HCT116 (cell line): ENCODE data around the gene SRSF2. TPM values are rescaled to one million over a fixed set of nuclear protein-coding genes. Genes with fewer than 3 reads are reported as not detected.

Source experiments
- ATAC-seq: fragments of 200-7000 bp; cut with Tn5 transposase; 2 replicates; pipeline ENCODE4 v1.9.1; 2020; ENCODE audit warnings: mild to moderate bottlenecking, moderate library complexity
- BruUV-seq: library from RNA; stranded (reverse); fragments of 400-500 nt; replicated peaks from 2 replicates; lab custom pipeline; 2021; lab: Mats Ljungman, UMichigan
- CTCF ChIA-PET: fragments of 300-600 bp; sonication (Branson Sonifier 250); formaldehyde crosslinking; loops from one replicate; lab custom pipeline; 2021; ENCODE audit warnings: antibody characterized with exemption; lab: Charles Lee
- POLR2A ChIA-PET: fragments of 300-600, 350-600 bp; sonication (Branson Sonifier 250); formaldehyde crosslinking; loops from one replicate; lab custom pipeline; 2021; ENCODE audit warnings: antibody characterized with exemption; lab: Charles Lee
- RAD21 ChIA-PET, 2 experiments: fragments of 300-600 bp; sonication (Branson Sonifier 250); formaldehyde crosslinking; loops; one replicate each; lab custom pipeline; 2023; ENCODE audit warnings: low total read pairs in 2 of 2; ENCODE audit not compliant: uncharacterized antibody in 2 of 2, unreplicated experiment in 2 of 2, low non-redundant PET in 1 of 2; lab: Charles Lee
- DNase-seq: peaks from one replicate; pipeline ENCODE4 v3.0.0-alpha.2; 2010; ENCODE audit warnings: low read depth, low spot score
- H2AFZ ChIP-seq: fragments of 200-600 bp; shearing (Covaris generic), sonication (generic); 2 replicates; pipeline ENCODE4 v1.6.1; 2017; ENCODE audit warnings: low read depth, mixed run types, mixed read lengths, antibody characterized with exemption, low read length; ENCODE audit not compliant: poor library complexity, severe bottlenecking
- H3K27ac ChIP-seq: 2 replicates; pipeline ENCODE4 v1.5.1; 2012; ENCODE audit warnings: low read depth, low read length
- H3K27me3 ChIP-seq: fragments of 200-600 bp; sonication (generic); 2 replicates; pipeline ENCODE4 v1.6.1; 2016; ENCODE audit warnings: mixed run types, low read length, mixed read lengths; ENCODE audit not compliant: insufficient read depth
- H3K36me3 ChIP-seq, 2 experiments: fragments of 200-500 bp in 1 of 2; fragments of 200-600 bp in 1 of 2; sonication (Bioruptor generic) in 1 of 2; sonication (generic) in 1 of 2; 2 replicates each; pipeline versions ENCODE4 v1.5.1 to v1.6.1; 2014 to 2016; ENCODE audit warnings: low read length in 2 of 2, inconsistent platforms in 1 of 2, mixed read lengths in 1 of 2, mixed run types in 1 of 2; ENCODE audit not compliant: insufficient read depth in 2 of 2, control insufficient read depth in 1 of 2
- H3K4me1 ChIP-seq, 2 experiments: fragments of 200-600 bp in 1 of 2; sonication (generic) in 1 of 2; 2 replicates each; pipeline versions ENCODE4 v1.5.1 to v1.6.1; 2012 to 2017; ENCODE audit warnings: low read length in 2 of 2, inconsistent platforms in 1 of 2, mild to moderate bottlenecking in 1 of 2, mixed read lengths in 1 of 2, mixed run types in 1 of 2, moderate library complexity in 1 of 2; ENCODE audit not compliant: insufficient read depth in 2 of 2, control insufficient read depth in 1 of 2
- H3K4me2 ChIP-seq: fragments of 200-600 bp; sonication (generic); 2 replicates; pipeline ENCODE4 v1.6.1; 2017; ENCODE audit warnings: mixed run types, low read length, mixed read lengths
- H3K4me3 ChIP-seq, 2 experiments: fragments of 200-600 bp in 1 of 2; sonication (generic) in 1 of 2; replicated peaks in 1 of 2; 2 replicates each; pipeline ENCODE4 v1.5.1; 2011 to 2016; ENCODE audit warnings: low read length in 2 of 2, control low read depth in 1 of 2, low read depth in 1 of 2, mild to moderate bottlenecking in 1 of 2, mixed read lengths in 1 of 2, mixed run types in 1 of 2
- H3K79me2 ChIP-seq: fragments of 200-600 bp; sonication (generic); 2 replicates; pipeline ENCODE4 v1.6.1; 2017; ENCODE audit warnings: mild to moderate bottlenecking, mixed run types, low read length, moderate library complexity, mixed read lengths; ENCODE audit not compliant: insufficient read depth
- H3K9ac ChIP-seq: fragments of 200-600 bp; sonication (generic); 2 replicates; pipeline ENCODE4 v1.6.1; 2016; ENCODE audit warnings: low read length, mixed read lengths
- H3K9me2 ChIP-seq: fragments of 200-600 bp; sonication (generic), shearing (Covaris generic); 2 replicates; pipeline ENCODE4 v1.6.1; 2017; ENCODE audit warnings: mixed run types, mild to moderate bottlenecking, moderate library complexity; ENCODE audit not compliant: insufficient read depth
- H3K9me3 ChIP-seq, 2 experiments: fragments of 200-500 bp in 1 of 2; fragments of 200-600 bp in 1 of 2; sonication (Bioruptor generic) in 1 of 2; sonication (generic) in 1 of 2; 2 replicates each; pipeline ENCODE4 v1.6.1; 2014 to 2017; ENCODE audit warnings: low read length in 2 of 2, mixed read lengths in 2 of 2, inconsistent platforms in 1 of 2, low read depth in 1 of 2, mild to moderate bottlenecking in 1 of 2, mixed run types in 1 of 2, moderate library complexity in 1 of 2; ENCODE audit not compliant: control insufficient read depth in 1 of 2, insufficient read depth in 1 of 2
- H4K20me1 ChIP-seq: fragments of 200-600 bp; sonication (generic), shearing (Covaris generic); 2 replicates; pipeline ENCODE4 v1.6.1; 2017; ENCODE audit warnings: mixed run types, mild to moderate bottlenecking, moderate library complexity; ENCODE audit not compliant: insufficient read depth
- CBX3 ChIP-seq: IDR thresholded peaks from 2 replicates; pipeline ENCODE4 v1.6.1; 2012; ENCODE audit warnings: low read depth
- EGR1 ChIP-seq: IDR thresholded peaks from 2 replicates; pipeline ENCODE4 v1.6.1; 2012; ENCODE audit warnings: low read depth
- ELF1 ChIP-seq: IDR thresholded peaks from 2 replicates; pipeline ENCODE4 v1.6.1; 2012; ENCODE audit warnings: low read depth, borderline replicate concordance
- EZH2phosphoT487 ChIP-seq: fragments of 200-600 bp; IDR thresholded peaks from 2 replicates; pipeline ENCODE4 v1.6.1; 2018; ENCODE audit warnings: antibody characterized with exemption, borderline replicate concordance
- FOSL1 ChIP-seq: IDR thresholded peaks from 2 replicates; pipeline ENCODE4 v1.6.1; 2012; ENCODE audit warnings: low read depth
- JUND ChIP-seq: IDR thresholded peaks from 2 replicates; pipeline ENCODE4 v1.6.1; 2012
- POLR2A ChIP-seq: IDR thresholded peaks from 2 replicates; pipeline ENCODE4 v1.7.0; 2011; ENCODE audit warnings: borderline replicate concordance; ENCODE audit not compliant: insufficient read depth, insufficient read length; ENCODE audit errors: extremely low read depth
- RAD21 ChIP-seq: IDR thresholded peaks from 2 replicates; pipeline ENCODE4 v1.6.1; 2012; ENCODE audit warnings: low read depth, mild to moderate bottlenecking
- SIN3A ChIP-seq: IDR thresholded peaks from 2 replicates; pipeline ENCODE4 v1.6.1; 2012; ENCODE audit warnings: low read depth
- SP1 ChIP-seq: IDR thresholded peaks from 2 replicates; pipeline ENCODE4 v1.6.1; 2012; ENCODE audit warnings: low read depth
- SRF ChIP-seq: IDR thresholded peaks from 2 replicates; pipeline ENCODE4 v1.6.1; 2012; ENCODE audit warnings: low read depth
- TCF7L2 ChIP-seq: IDR thresholded peaks from 2 replicates; pipeline ENCODE4 v1.7.0; 2011; ENCODE audit warnings: borderline replicate concordance, inconsistent platforms; ENCODE audit not compliant: insufficient read depth, insufficient read length; ENCODE audit errors: extremely low read depth
- YY1 ChIP-seq: IDR thresholded peaks from 2 replicates; pipeline ENCODE4 v1.6.1; 2011; ENCODE audit warnings: low read length, low read depth, moderate library complexity, mild to moderate bottlenecking; ENCODE audit not compliant: insufficient replicate concordance; ENCODE audit errors: extremely low read depth
- ZNF274 ChIP-seq: fragments of 200-500 bp; sonication (Bioruptor generic); IDR thresholded peaks from 2 replicates; pipeline ENCODE4 v1.6.1; 2014; ENCODE audit warnings: mild to moderate bottlenecking, low read depth, low read length, inconsistent platforms
- intact Hi-C: fragments of 100-400 bp; cut with micrococcal nuclease; formaldehyde crosslinking; loops from 2 replicates; pipeline ENCODE4 v1.10.0; 2022
- total RNA-seq: library from RNA; stranded (reverse); gene quantifications from one replicate; pipeline ENCODE4 v1.2.1, GENCODE V29; 2021; ENCODE audit not compliant: unreplicated experiment
- TF ChIP-seq, protein P1 (sequence below), 3 experiments: fragments of 200-600 bp in 1 of 3; sonication (generic) in 1 of 3; IDR thresholded peaks in 2 of 3; conservative IDR thresholded peaks in 1 of 3; 2 replicates each; pipeline ENCODE4 v1.5.1; 2012 to 2017; ENCODE audit warnings: low read depth in 2 of 3, low read length in 2 of 3, antibody characterized with exemption in 1 of 3, borderline replicate concordance in 1 of 3, control low read depth in 1 of 3, mild to moderate bottlenecking in 1 of 3, mixed read lengths in 1 of 3, mixed run types in 1 of 3, moderate library complexity in 1 of 3; ENCODE audit not compliant: insufficient read depth in 1 of 3
- TF ChIP-seq, protein P2 (sequence below): IDR thresholded peaks from 2 replicates; pipeline ENCODE4 v1.6.1; 2012; ENCODE audit warnings: low read depth
- TF ChIP-seq, protein P3 (sequence below): IDR thresholded peaks from 2 replicates; pipeline ENCODE4 v1.6.1; 2011; ENCODE audit warnings: mild to moderate bottlenecking, low read length, moderate library complexity; ENCODE audit not compliant: insufficient replicate concordance; ENCODE audit errors: extremely low read depth
- TF ChIP-seq, protein P4 (sequence below): IDR thresholded peaks from 2 replicates; pipeline ENCODE4 v1.6.1; 2012

SRSF2 gene
- total RNA-seq, 1 experiment from 2014 or later = 422 TPM

DNA sequence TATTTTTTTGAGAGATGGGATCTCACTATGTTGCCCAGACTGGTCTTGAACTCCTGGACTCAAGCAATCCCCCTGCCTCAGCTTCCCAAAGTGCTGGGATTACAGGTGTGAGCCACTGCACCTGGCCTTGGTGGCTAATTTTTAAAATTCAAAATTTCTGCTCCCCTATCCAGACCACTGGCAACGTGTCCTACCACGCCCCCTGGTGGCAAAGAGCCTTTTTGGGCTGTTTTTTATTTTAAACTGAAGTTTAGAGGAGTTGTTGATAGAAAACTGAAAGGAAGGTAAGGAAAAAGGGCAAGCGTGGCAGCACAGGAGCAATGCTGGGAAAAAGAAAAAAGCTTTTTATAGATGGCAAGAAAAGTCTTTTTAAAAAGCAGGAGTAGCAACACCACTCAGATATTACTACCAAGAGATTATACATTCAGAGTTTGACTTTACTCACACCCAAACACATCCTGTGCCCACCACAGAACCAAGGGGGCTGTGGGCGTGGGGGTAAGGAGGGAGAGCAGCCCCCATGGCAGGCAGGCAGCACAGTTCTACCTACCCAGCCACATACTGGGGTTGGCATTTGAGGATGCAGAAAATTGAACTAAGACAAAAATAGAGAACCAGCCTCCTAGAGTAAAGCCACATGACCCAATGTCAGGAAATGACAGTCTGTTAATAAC, 22.2 kb downstream of the SRSF2 start:
- peaks cover 9 to 14% of the 10 kb centered on the region in 2 experiments for H3K4me1 ChIP-seq
- TF ChIP-seq SP1 (no peak), JUND (no peak), EGR1 (no peak), CBX3 (no peak), YY1 (no peak), ZNF274 (no peak), EZH2phosphoT487 (no peak), POLR2A (no peak), ELF1 (no peak), SIN3A (0 out of 2 replicates have a peak, but pooled peaks have one; percentile 19), RAD21 (peak; percentile 83), SRF (no peak), FOSL1 (no peak), TCF7L2 (no peak)
- TF ChIP-seq, protein P1, sequence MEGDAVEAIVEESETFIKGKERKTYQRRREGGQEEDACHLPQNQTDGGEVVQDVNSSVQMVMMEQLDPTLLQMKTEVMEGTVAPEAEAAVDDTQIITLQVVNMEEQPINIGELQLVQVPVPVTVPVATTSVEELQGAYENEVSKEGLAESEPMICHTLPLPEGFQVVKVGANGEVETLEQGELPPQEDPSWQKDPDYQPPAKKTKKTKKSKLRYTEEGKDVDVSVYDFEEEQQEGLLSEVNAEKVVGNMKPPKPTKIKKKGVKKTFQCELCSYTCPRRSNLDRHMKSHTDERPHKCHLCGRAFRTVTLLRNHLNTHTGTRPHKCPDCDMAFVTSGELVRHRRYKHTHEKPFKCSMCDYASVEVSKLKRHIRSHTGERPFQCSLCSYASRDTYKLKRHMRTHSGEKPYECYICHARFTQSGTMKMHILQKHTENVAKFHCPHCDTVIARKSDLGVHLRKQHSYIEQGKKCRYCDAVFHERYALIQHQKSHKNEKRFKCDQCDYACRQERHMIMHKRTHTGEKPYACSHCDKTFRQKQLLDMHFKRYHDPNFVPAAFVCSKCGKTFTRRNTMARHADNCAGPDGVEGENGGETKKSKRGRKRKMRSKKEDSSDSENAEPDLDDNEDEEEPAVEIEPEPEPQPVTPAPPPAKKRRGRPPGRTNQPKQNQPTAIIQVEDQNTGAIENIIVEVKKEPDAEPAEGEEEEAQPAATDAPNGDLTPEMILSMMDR (IDR thresholded peaks at IDR 0.05 in 2 of 3, conservative IDR thresholded peaks at IDR 0.05 in 1 of 3; ENCODE audit: borderline replicate concordance in 1 of 3, insufficient read depth in 1 of 3, low read depth in 2 of 3, low read length in 2 of 3) = peak; percentile 87 to 97 (median 88)
- TF ChIP-seq, protein P2, sequence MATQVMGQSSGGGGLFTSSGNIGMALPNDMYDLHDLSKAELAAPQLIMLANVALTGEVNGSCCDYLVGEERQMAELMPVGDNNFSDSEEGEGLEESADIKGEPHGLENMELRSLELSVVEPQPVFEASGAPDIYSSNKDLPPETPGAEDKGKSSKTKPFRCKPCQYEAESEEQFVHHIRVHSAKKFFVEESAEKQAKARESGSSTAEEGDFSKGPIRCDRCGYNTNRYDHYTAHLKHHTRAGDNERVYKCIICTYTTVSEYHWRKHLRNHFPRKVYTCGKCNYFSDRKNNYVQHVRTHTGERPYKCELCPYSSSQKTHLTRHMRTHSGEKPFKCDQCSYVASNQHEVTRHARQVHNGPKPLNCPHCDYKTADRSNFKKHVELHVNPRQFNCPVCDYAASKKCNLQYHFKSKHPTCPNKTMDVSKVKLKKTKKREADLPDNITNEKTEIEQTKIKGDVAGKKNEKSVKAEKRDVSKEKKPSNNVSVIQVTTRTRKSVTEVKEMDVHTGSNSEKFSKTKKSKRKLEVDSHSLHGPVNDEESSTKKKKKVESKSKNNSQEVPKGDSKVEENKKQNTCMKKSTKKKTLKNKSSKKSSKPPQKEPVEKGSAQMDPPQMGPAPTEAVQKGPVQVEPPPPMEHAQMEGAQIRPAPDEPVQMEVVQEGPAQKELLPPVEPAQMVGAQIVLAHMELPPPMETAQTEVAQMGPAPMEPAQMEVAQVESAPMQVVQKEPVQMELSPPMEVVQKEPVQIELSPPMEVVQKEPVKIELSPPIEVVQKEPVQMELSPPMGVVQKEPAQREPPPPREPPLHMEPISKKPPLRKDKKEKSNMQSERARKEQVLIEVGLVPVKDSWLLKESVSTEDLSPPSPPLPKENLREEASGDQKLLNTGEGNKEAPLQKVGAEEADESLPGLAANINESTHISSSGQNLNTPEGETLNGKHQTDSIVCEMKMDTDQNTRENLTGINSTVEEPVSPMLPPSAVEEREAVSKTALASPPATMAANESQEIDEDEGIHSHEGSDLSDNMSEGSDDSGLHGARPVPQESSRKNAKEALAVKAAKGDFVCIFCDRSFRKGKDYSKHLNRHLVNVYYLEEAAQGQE = no peak
- TF ChIP-seq, protein P3, sequence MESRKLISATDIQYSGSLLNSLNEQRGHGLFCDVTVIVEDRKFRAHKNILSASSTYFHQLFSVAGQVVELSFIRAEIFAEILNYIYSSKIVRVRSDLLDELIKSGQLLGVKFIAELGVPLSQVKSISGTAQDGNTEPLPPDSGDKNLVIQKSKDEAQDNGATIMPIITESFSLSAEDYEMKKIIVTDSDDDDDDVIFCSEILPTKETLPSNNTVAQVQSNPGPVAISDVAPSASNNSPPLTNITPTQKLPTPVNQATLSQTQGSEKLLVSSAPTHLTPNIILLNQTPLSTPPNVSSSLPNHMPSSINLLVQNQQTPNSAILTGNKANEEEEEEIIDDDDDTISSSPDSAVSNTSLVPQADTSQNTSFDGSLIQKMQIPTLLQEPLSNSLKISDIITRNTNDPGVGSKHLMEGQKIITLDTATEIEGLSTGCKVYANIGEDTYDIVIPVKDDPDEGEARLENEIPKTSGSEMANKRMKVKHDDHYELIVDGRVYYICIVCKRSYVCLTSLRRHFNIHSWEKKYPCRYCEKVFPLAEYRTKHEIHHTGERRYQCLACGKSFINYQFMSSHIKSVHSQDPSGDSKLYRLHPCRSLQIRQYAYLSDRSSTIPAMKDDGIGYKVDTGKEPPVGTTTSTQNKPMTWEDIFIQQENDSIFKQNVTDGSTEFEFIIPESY = no peak
- TF ChIP-seq, protein P4, sequence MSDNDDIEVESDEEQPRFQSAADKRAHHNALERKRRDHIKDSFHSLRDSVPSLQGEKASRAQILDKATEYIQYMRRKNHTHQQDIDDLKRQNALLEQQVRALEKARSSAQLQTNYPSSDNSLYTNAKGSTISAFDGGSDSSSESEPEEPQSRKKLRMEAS = no peak
- TF ChIP-seq, all 23 proteins: peak for 3
- Histone ChIP-seq H4K20me1 (peaks cover 4% of the 10 kb centered on the region; the same call in 1 of the 2 replicates), H3K4me2 (no peak overlapping the region), H2AFZ (no peak overlapping the region), H3K9ac (no peak overlapping the region), H3K9me3 (no peaks in the 10 kb centered on the region), H3K79me2 (peaks cover 23% of the 10 kb centered on the region), H3K27me3 (no peaks in the 10 kb centered on the region), H3K4me3 (no peak overlapping the region), H3K9me2 (no peaks in the 10 kb centered on the region), H3K36me3 (peaks cover 42 to 54% of the 10 kb centered on the region in 2 experiments), H3K27ac (0 out of 2 replicates have a peak overlapping the region, but pooled peaks have one; percentile 0)
- ChIA-PET CTCF (no interaction called here), POLR2A (no interaction called here), RAD21 (no interaction called here)
- DNase-seq (no peak), ATAC-seq (peak; percentile 28)
- no TSS peak for BruUV-seq
- intact Hi-C loops = loop anchor here (1.0 kb wide), 1 partner anchor 192 kb away; no protein-coding TSS in a partner anchor
